SHP77 (cell line): ENCODE results near the gene ZNF672.
"Not testable (repeated sequence)": the region's sequence is repeated elsewhere in the genome, so short reads cannot be mapped to it uniquely, and the experiment has no call there.

ENCODE experiments used
- DNase-seq, 2 experiments: peaks; one replicate each; lab custom pipeline; 2025; lab: John Stamatoyannopoulos, UW

ZNF672 gene

DNA sequence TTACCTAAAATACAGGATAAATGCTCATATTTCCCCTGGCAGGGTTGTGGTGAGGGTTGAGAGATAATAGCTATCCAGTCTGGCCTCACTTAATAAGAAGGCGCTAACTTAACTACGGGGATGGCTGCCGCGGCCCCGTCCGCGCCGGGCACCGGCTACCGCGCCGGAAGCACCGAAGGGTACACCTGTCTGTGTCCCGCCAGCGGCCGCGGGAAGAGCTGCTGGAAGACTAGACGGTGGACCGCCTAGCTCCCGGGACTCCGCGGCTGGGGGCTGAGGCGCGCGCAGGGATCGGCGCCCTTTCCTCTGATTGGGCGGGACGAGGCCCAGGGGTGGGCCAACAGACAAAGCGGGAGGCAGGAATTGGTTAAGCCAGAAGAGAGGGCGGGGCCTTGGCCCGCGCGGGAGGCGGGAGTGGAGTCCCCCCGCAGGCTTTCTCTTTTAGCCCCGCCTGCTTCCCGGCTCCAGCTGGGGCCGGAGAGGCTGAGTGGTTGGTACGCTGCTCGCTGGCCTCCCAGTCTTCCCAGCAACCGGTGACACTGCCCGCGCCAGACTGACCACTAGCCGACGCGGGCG is at the start of gene ZNF672:
TSS of gene ZNF672 (plus strand) at position 444 of the 576 bp plus-strand sequence. CDS start 9,051 bp downstream, outside the sequence.
- DNase-seq: peak; percentile 97 to 98

DNA sequence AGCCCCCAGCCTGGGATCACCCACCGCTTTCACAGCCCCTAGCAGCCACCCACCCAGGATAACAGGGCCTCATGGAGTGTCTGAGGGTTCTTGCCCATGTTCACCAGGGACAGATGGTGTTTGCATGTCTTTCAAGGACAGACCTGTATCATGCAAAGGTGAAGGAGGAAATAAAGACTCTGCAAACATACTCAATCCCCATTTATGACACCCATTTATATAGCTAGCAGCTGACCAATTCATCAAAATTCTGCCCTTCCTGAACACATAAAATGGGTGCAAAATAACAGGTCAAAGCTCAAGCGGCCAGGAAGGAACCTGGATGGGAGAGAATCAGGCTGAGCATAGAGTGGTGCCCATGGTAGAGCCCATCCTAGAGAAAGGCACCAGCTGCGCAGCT is 49.7 kb upstream of the ZNF672 start:
- DNase-seq: no peak

DNA sequence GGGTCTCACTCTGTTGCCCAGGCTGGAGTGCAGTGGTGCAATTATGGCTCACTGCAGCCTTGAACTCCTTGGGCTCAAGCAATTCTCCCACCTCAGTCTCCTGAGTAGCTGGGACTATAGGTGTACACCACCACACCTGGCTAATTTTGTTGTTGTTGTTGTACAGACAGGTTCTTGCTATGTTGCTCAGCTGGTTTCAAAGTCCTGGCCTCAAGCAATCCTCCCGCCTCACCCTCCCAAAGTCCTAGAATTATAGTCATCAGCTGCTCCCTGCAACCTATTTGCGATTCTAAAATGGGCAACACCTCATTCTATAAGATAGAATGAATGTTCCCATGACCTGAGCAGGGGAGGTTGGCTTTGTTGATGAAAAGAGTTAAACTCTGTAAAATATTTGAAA is 48.7 kb upstream of the ZNF672 start:
- DNase-seq: not testable (repeated sequence)

DNA sequence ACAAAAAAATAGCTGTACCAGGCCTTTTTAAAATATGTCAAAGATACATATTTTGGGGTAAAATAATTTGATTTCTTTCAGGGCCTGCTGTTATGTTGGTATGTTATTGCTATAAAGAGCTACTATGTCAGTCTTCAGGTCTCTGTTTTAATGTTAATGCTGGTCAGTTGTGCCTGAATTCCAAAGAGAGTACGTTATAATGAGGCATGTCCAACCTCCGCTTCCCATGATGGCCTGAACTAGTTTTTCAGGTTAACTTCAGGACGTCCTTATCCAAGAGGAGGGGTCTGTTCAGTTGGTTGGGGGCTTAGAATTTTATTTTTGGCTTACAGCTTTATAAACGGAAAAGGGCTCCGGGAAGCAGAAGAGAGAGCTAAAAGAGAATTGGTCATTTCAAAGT is 47.6 kb upstream of the ZNF672 start:
- DNase-seq: no peak

DNA sequence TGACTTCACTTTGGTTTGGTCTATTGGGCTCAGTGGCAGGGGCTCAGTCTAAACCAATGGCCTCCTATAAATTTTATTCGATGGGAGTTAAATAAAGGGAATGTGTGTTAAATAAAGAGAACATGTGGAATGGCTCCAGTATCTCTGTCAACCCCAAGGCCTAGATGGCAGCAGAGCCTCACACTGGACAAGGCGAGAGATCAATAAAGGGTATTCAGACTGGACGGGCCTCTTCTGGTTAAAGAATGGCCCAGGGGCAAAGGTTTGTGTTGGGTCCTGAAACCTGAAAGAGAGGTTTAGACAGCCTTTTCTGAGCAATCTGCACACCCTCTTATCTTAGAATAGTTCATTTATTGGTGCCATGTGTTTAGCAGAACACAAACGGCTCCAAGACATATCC is 47.0 kb upstream of the ZNF672 start:
- no peak for DNase-seq

DNA sequence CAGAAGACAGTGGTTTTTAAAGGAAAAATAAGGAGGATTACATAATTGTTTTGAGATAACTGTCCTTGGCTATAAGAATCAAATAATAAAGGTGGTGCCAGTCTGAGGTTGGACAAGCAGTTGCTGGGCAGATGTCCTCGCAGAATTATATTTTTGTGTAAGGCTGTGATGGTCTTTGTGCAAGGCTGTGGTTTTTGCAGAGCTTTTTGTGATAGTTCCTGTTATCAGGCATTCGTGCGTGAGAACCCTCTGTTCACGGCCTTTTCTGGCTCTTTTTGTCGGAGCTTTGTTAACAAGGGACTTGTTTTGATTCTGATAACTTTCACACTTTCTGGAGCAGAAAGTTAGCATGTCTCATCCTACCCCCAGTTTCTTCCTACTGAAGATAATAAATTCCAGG is 45.7 kb upstream of the ZNF672 start:
- no peak for DNase-seq

DNA sequence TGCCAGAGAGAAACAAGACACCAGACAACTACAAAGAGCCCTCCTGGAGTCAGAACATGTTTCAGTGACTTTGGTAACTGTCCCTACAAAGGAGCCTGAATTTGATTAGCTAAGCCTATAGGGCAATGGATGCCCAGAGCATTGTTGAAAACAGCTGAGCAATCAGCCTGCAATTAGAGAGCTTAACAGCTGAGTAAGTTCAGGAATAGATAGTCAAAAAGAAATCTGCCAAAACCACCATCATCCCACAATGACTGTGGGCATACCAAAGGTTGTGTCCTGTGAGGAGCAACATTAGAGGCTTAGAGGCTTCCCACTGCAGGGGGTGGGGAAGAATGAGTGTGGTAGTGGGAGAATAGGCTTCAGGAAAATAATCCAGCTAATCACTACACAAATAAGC is 44.4 kb upstream of the ZNF672 start:
- no peak for DNase-seq

DNA sequence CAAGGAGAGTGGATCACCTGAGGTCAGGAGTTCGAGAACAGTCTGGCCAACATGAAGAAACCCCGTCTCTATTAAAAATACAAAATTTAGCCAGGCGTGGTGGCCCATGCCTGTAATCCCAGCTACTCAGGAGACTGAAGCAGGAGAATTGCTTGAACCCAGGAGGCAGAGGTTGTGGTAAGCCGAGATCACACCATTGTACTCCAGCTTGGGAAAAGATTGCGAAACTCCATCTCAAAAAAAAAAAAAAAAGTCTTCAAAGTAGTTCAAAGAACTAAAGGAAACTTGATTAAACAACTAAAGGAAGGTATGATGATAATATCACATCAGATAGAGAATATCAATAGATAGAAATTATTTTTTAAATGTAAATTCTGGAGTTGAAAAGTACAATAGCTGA is 43.4 kb upstream of the ZNF672 start:
- not testable (repeated sequence) for DNase-seq

DNA sequence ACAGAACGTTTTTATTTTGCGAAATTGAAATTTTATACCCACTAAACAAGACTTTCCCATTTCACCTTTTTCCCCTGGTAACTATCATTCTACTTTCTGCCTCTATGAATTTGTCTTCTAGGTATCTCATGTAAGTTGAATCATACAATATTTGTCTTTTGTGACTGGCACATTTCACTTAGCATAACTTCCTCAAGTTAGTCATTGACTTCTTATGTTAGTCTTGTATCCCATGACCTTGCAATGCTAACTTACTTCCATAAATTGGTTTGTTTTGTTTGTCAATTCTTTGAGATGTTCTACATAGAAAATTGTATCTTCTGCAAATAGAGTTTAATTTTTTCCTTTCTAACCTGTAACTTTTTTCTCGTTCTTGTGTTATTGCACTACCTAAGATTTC is 39.2 kb upstream of the ZNF672 start:
- no peak for DNase-seq

DNA sequence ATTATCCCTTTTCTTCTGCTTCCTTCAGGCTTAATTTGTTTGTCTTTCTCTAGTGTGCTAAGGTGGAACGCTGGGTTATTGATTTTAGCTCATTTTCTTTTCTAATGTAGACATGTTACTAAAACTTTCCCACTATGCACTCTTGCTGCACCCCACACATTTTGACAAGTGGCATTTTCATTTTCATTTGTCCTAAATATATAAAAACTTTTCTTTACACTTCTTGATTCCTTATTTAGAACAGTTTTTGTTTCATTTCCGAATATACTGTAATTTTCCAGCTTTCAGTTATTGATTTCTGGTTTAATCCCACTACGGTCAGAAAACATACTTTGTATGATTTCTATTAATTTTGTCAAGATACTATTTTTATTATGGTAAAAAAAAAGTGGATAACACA is 37.6 kb upstream of the ZNF672 start:
- DNase-seq: no peak

DNA sequence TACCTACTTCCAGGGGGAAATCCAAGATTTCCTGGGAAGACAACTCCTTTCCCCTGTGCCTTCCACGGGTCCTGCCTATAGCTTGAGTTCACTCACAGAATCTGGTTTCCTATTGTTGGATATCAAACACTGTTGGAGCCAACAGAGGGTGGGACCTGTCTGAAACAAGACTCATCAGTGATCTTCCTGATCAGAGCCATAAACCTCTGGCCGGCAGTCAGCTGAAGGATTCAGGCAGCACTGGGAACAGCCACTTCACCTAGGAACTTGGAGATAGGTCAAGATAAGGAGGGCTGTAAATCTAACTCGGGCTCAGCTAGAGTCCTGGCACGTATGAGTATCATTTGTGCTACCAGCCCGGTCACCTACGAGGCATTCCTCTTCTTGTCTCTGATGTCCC is 35.6 kb upstream of the ZNF672 start:
- no peak for DNase-seq

DNA sequence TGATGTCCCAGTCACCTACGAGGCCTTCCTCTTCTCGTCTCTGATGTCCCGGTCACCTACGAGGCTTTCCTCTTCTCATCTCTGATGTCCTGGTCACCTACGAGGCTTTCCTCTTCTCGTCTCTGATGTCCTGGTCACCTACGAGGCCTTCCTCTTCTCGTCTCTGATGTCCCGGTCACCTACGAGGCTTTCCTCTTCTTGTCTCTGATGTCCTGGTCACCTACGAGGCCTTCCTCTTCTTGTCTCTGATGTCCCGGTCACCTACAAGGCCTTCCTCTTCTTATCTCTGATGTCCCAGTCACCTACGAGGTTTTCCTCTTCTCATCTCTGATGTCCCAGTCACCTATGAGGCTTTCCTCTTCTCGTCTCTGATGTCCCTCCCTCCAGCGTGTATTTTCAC is 34.5 kb upstream of the ZNF672 start:
- not testable (repeated sequence) for DNase-seq

DNA sequence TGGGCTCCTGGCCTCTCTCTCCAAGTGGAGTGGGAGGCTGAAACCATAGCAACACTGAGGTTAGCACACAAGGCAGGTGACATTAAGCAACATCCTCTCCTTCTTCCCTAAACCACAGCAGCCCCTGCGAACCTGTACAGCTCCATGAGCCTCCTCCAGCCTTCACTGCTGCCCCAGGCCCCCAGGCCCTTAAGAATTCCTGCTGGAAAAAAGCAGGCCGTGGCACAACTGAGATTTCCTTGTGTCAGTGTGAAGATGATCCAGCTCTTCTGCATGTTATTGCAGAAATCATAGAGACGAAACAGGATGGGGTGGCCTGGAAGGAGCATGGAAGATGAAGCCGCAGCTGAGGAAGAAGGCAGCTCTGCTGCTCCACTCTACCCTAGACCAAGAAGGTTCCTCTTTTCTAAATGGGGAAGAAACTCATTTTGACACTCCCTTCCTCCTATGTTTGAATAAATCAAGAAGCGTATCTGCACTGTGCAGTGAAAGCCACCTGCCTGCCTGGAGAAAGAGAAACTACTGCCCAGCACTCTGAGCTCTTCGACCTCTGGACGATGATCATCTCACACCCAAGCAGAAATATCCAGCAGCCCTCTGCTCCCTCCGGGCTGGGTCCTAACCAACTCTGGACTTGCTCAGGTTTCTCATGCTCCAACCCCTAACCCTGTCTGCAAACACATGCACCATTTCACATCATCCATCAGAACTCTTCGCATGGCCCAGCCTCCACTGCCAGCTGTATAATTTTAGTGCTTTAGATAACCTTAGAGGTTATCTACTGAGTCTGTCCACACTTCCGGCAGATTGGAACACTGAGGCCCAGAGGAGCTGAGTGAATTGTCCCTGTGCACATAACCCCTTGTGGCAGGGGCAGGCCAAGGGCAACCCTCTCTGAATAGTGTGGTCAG is 33.0 kb upstream of the ZNF672 start:
- DNase-seq: no peak

DNA sequence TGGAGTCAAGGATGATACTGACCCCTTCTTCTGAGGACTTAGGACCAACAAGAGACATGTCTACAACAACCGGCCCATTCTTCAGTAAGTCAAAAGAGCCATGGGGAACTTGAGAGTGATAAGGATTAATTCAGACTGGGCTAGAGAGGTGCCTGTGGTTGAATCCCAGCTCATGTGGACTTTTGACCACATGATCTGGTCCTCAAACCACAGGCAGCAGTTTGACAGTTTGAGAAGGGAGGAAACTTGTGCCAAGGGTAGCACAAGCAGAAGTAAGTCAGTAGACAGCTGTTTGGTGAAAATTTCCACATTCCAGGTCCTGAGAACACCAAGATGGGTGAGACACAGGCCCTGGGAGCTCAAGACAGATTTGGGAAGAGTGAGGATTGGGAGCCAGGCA is 32.1 kb upstream of the ZNF672 start:
- no peak for DNase-seq

DNA sequence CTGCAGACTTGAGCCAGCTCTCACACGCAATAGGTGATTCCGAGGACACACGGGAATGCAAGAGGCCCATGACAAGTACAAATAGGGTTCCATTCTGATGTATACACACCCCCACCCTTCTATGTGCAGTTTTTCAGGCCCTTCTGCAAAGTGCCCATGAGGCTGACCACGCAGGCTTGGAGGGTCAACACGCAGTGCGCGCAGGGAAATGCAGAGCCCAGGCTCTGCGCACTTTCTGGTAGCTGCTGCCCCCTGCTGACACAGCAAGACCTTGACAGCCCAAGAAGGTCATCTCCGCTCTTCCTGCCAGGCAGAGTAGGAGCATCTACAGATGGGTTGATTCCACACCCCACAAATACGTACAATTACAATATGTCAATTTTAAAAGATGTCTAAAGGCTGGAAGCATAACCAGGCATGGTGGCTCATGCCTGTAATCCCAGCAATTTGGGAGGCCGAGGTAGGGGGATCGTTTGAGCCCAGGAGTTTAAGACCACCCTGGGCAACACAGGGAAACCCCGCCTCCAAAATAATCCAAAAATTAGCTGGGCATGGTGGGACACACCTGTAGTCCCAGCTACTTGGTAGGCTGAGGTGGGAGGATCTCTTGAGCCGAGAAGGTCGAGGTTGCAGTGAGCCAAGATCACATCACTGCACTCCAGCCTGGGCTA is 30.8 kb upstream of the ZNF672 start:
- peak; percentile 21 to 36 for DNase-seq

DNA sequence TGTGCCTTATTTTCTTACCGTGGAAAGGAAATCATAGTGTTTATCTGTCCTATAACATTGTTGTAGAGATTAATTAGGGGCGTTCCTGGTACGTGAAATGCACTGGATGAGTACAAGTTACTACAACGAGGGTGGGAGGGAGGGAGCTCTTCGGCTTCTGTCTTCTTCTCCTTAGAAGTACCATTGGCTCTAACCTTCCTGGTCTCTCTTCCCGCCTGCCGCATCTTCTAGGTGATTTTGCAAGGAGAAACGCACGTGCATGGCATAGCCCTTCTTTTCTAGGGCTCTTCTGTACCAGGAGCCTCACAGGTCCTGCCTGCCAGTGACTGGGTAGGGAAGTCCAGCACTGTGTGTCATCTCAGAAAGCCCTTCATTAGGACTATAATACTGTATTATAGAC is 29.1 kb upstream of the ZNF672 start:
- DNase-seq: no peak

DNA sequence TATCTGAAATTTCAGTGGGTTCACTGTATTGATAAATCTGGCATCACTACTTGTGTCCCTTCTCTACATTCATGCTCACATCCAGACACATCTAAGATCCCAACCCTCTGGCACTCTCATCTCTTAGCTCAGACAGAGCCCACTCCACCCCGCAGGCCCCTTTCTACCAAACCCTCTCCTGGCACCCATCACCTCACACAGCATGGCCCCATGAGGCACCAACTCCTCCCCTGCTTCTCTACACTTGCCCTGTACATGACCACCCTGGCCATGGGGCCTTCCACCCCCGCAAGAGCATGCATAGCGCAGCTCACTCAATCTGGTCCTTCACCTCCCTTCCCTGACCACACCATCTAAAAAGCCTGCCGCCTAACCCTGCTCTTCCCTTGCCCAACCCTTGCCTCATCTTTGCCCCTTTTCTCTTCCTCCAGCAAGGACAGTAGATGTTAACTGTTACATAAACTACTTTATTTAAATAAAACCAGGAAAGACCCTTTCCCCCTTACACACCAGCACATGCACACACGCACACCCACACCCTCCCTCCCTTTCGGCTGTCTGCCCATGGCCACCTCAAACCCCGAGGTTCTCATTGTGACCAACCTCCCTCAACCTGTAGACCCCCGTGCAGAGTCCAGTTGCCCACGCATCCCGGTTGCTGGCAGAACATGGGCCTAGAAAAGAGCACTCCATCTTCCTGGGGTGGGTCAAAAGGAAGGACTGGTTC is 27.9 kb upstream of the ZNF672 start:
- no peak for DNase-seq

DNA sequence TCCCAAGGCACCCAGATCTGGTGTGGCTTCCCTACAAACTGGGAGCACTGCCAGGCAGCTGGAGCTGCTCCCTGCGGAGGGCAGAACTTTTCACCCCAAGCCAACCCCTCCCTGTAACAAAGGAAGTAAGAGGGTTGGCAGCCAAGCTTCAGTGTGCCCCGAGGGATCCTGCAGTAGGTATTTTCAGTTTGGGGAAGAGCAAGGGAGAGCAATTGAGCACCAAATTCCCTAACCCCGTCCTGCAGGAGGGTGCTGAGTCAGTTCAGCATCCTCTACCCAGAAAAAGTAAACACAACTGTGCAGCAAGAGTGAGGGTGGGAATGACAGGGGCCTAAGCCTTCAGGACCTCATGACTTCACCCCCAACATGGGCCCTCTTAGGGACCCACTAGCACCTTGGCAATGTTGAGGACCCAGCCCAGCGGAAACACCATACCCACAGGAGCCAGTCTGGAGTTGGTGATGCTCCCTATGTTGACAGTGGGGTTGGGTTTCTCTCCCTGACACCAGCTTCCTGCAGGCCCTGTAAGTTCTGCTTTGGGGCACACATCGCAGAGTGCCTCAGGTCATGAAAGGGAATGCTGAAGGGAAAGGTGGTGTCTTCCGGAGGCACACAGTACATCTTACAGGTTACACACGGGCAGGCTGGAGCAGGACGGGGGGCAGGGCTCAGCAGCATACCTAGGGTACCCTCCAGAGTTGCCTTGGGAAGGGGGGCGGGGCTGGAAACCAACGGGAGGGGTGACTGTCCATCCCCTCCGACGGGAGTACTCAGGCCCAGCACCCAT is 27.1 kb upstream of the ZNF672 start:
- no peak for DNase-seq

DNA sequence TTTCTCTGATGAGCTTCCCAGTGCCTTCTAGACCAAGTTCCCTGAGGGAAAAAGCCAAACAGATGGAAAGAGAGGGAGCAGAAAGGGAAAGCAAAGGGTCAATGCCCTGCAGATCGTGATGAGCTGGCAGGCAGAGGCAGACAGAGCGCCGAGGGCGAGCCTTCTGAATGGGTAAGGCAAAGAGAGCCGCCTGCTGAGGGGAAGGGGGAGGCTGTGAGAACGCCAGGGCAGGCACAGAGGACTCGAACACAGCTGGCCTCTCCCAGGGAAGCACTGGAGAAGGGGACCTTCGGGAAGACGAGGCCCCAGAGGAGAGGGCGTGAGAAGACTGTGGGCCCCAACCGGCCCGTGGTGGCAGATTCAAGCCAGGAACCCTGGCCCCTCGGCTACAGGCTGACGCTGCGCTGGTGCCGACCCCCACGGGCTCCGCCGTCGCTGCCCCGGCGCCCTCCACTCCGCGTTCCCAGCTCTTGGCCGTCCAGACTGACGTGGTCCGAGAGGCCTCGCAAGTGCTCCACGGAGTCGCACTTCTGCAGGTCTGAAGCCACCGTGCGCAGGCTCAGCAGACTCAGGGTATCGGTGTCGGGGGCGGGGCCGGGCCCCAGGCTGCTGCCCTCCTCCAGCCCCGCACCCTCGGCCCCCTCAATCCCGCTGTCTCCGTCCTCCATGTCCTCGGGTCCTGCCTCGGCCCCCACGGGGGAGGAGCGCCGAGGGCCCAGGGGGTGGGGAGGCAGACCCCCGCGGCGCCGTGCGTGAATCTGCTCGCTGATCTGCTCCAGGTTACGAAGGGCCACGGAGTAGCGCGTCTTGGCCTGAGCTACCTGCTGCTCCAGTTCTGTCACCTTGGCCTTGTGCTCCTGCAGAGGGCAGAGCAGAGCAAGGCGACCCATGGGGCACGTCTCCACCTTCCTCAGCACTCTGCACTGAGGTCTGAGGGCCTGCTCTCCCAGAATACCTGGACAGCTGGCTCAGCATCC is 26.2 kb upstream of the ZNF672 start:
- no peak for DNase-seq

DNA sequence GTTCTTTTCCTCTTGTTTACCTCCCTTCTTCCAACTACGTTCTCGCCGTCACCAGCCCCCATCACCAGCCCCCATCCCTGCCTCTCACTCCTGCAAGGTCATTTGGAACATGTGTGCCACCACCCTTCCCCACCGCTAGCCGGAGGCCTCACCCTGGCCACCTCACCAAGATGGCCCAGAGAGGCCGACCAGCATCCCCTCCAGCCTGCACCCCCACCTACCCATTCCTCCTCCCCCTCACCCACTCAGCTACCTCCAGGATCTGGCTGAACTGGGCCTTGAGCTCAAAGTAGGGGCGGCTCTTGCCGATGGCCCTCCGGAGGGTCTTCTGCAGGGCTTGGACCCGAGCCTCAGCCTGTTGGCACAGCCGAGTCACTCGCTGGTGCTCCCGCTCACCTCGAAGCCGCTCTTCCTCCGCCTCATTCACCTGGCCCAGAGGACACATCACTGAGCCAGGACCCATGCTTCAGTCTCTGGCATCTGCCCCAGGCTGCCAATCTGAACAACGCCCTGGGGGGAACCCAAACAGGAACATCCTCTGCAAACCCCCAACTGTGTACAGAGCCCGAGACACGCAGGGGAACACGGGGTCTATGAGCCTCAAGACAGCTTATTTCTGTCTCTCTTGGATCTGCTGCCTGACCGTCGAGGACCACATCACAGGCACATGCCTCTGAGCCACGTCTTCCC is 25.1 kb upstream of the ZNF672 start:
- no peak for DNase-seq
